GM15510 (cell line): ENCODE measurements around the gene OR8B4.

Source experiments
- POLR2A ChIP-seq: IDR thresholded peaks from 3 replicates; pipeline ENCODE4 v1.6.1; 2011; ENCODE audit warnings: borderline replicate concordance; ENCODE audit not compliant: insufficient read length; ENCODE audit errors: extremely low read depth

OR8B4 gene, protein sequence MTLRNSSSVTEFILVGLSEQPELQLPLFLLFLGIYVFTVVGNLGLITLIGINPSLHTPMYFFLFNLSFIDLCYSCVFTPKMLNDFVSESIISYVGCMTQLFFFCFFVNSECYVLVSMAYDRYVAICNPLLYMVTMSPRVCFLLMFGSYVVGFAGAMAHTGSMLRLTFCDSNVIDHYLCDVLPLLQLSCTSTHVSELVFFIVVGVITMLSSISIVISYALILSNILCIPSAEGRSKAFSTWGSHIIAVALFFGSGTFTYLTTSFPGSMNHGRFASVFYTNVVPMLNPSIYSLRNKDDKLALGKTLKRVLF

GRCh38 chr11:124424384-124424921 lies at the start of gene OR8B4:
OR8B4 (minus strand) TSS chr11:124424871; CDS start chr11:124424871, 0 bp downstream.
- no peak for TF ChIP-seq POLR2A

DNA sequence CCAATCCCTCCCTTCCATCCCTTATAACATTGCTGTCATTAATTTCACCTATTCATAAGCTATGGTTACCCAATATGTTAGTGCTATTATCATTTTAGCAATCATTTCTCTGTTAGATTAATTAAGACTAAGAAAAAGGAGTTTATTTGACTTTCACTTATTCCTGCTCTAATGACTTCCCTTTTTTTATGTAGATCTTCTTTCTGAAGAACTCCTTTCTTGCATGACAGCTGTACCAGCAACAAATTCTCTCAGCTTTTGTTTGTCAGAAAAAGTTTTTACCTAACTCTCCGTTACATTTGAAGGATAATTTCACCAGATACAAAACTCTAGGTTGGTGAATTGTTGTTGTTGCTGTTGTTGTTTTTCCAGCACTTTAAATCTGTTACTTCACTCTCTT lies 49.4 kb upstream of the OR8B4 start:
- no peak for TF ChIP-seq POLR2A

DNA sequence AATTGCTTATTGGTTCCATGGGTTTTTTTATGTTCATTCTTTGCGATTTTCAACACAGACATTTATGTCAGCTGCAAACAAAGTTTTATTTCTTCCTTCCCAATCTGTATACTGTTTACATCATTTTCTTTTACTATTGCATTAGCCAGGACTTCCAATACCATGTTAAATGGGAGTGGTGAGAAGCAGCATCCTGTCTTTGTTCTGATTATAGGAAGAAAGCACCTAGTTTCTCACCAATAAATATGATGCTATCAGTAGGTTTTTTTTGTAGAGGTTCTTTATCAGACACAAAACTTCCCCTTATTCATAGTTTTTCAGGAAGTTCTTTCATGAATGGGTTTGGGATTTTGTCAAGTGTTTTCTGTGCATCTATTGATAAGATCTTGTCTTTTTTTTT lies 48.8 kb upstream of the OR8B4 start:
- no peak for TF ChIP-seq POLR2A

GRCh38 chr11:124470561-124471227 lies 46.0 kb upstream of the OR8B4 start:
- no peak for TF ChIP-seq POLR2A

- TF ChIP-seq POLR2A, result no peak
Measured at GRCh38 chr11:124467381-124467927, 42.8 kb upstream of the OR8B4 start.

- no peak for TF ChIP-seq POLR2A
Measured at GRCh38 chr11:124465368-124465767, 40.7 kb upstream of the OR8B4 start.

DNA sequence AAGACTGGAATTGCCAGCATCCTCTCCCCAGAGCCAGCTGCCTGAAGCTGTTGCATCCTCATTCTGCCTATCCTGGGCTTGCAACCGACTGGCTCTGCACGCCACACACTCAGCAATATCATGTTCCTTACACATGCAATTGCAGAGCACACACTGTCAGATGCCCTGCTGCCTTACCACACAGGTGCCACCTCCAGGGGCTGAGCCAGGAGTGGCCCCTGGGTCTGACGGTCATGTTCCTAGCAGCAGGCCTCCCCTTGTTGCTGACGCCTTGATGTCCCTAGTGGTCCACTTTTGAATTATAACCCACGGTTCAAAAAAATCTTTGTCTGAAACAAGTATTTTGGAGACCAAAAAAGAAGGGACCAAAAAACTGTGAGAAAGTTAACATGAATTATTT lies 39.3 kb upstream of the OR8B4 start:
- TF ChIP-seq POLR2A, result no peak

- no peak for TF ChIP-seq POLR2A
Measured at GRCh38 chr11:124463324-124463723, 38.7 kb upstream of the OR8B4 start.

DNA sequence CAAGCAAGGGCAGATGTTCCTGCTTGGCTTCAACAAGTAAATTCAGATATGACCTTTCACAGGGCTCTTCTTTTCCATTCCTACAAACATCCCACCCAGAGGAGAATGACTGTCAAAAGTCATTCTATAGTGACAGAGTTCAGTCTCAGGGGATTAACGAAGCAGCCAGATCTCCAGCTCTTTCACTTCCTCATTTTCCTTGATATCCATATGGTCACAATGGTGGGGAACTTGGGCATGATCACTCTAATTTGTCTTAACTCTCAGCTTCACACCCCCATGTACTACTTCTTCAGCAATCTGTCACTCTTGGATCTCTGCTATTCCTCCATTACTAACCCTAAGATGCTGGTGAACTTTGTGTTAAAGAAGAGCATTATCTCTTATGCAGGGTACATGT lies 35.8 kb upstream of the OR8B4 start:
- no peak for TF ChIP-seq POLR2A

GRCh38 chr11:124454552-124454951 lies 29.9 kb upstream of the OR8B4 start:
- TF ChIP-seq POLR2A, result no peak

DNA sequence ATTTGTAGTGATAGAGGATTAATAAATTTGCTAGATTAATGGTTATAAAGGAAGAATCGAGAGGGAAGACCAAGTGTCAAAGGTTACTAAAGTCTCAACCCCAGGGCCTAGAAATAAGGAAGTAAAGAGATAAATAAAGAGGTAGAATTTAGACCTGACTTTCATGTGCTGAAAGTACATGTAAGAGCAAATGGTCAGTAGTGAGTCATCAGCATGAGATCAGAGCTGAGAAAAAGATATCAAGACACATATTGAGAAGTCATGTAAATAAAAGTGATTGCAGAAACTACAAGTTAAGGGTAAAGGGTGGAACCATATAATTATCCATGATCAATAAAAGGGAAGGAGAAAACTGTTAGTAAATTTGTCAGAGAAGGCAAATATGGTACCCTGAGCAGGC lies 22.2 kb upstream of the OR8B4 start:
- TF ChIP-seq POLR2A, result no peak

GRCh38 chr11:124445646-124446150 lies 21.0 kb upstream of the OR8B4 start, which contains the start of gene OR8B8:
OR8B8 (minus strand) TSS chr11:124445696; CDS start chr11:124441085, 4,611 bp downstream.
- no peak for TF ChIP-seq POLR2A

GRCh38 chr11:124442847-124443246 lies 18.2 kb upstream of the OR8B4 start:
- no peak for TF ChIP-seq POLR2A

DNA sequence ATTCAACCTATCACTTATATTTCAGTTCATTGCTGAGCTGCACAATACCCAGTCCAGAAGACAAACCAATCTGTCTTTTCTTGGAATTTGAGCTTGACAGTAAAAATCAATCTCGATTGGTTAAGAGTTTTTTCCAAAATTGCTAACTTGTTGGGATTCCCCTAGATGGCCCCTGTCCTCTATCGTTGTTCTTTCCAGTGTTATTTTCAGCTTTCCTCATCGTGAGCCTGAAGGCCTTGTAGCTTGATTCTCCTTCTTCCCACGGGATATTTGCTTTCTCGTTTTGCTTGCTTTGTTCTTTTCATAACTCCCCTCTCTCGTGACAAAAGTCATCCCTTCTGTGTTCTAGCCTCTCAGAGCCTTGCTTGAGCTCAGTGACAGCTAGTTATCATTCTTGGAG lies 17.8 kb upstream of the OR8B4 start:
- TF ChIP-seq POLR2A, result no peak

DNA sequence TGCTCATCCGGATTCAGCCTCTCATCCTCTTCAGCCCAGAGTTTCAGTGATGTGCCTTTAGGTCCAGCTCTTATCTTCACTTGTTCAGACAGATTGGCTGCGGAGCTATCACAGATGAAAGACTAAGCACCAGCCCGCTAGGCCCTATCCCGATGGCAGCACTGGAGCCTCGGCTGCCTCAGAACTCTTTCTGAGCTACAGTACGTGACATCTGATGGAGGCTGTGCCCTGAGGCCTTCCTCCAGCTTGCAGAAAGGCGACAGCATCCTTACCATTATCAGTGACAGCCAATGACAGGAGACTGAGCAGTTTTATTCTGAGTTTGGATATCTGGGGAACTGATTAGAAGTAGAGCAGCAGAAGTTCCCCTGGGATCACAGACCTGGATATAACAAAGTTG lies 16.8 kb upstream of the OR8B4 start:
- TF ChIP-seq POLR2A, result no peak
